Activated naive CD4-positive, alpha-beta T cell treated with Interleukin-2 at 50 U/mL for 16 hours (primary cell): Measurements from ENCODE around the gene DNASE1L2.
"Not testable (repeated sequence)": the region's sequence is repeated elsewhere in the genome, so short reads cannot be mapped to it uniquely, and the experiment has no call there.

Experiments used
- DNase-seq: peaks from one replicate; pipeline ENCODE4 v3.0.0-alpha.2; 2020

The DNASE1L2 gene, protein sequence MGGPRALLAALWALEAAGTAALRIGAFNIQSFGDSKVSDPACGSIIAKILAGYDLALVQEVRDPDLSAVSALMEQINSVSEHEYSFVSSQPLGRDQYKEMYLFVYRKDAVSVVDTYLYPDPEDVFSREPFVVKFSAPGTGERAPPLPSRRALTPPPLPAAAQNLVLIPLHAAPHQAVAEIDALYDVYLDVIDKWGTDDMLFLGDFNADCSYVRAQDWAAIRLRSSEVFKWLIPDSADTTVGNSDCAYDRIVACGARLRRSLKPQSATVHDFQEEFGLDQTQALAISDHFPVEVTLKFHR

DNA sequence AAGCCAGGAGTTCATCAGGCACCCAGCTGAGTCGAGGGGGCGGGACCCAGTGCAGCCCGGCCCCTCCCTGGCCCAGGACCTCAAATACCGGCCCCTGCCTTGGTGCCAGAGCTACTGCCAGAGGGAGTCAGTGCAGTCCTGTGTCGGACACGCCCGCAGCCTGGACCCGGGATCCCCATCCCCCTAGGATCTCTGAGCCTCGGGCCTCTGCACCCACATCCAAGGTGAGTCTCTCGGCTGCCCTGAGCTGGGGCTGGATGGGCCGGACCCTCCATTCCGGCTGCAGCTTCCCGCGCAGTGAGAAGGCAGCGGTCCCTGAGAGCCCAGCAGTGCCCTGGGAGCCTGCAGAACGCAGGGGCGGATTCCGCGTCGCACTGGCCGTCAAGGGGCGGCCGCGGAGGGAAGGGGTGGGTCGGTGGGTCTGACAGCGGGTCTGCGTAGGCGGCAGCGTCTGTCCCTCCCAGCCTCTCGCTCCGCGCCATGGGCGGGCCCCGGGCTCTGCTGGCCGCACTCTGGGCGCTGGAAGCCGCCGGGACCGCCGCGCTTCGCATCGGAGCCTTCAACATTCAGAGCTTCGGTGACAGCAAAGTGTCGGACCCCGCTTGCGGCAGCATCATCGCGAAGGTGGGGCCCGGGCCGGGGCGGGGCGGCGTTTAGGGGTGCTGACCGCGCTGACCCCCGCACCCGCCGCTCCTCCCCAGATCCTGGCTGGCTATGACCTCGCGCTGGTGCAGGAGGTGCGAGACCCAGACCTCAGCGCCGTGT is at the start of gene DNASE1L2:
DNASE1L2 (plus strand) TSS at position 108 of the 765 bp plus-strand sequence; CDS start at position 481, 373 bp downstream.
- no peak for DNase-seq

GRCh38 chr16:2186505-2186904 is 49.7 kb upstream of the DNASE1L2 start:
- no peak for DNase-seq

GRCh38 chr16:2187212-2187611 is 49.0 kb upstream of the DNASE1L2 start:
- DNase-seq = no peak

DNA sequence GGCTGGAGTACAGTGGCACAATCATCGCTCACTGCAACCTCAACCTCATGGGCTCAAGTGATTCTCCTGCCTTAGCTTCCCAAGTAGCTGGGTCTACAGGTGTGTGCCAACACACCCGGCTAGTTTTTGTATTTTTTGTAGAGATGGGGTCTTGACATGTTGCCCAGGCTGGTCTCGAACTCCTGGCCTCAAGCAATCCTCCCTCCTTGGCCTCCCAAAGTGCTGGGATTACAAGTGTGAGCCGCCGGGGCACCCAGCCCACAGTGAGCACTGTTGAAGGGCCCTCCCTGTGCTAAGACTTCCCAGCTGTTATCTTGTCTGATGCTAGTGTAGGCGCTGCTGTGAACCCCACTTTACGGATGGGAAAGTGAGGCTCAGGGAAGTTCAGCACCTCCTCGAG is 47.8 kb upstream of the DNASE1L2 start:
- DNase-seq = no peak

DNA sequence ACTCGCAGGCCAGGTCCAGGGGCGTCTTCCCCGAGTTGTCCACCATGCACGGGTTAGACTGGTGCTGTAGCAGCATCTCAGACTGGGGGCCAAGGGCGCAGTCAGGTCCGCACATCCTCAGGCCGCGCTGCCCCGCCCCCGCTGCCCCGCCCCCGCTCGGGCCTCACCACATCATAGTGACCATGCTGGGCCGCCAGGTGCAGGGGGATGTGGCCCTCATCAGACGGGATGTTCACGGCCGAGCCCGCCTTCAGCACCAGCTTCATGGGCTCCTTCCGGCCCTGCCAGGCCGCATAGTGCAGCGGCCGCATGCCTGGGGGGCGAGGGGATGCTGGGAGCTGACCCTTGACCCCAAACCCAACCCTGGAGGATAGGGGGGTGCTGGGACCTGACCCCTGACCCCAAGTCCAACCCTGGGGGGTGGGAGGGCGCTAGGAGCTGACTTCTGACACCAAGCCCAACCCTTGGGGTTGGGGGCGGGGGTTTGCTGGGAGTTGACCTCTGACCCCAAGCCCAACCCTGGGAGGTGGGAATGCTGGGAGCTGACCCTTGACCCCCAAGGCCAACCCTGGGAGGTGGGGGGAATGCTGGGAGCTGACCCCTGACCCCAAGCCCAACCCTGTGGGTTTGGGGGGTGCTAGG is 46.9 kb upstream of the DNASE1L2 start:
- DNase-seq = no peak

- no peak for DNase-seq
These were observed 46.1 kb upstream of the DNASE1L2 start for GRCh38 chr16:2190002-2190658.

- no peak for DNase-seq
These were observed 45.4 kb upstream of the DNASE1L2 start for GRCh38 chr16:2190659-2191445.

GRCh38 chr16:2191446-2191706 is 44.9 kb upstream of the DNASE1L2 start:
- DNase-seq = no peak

- no peak for DNase-seq
These were observed 41.9 kb upstream of the DNASE1L2 start for GRCh38 chr16:2194166-2194834.

- DNase-seq = peak; percentile 52
These were observed 41.4 kb upstream of the DNASE1L2 start for GRCh38 chr16:2194852-2195321.

DNA sequence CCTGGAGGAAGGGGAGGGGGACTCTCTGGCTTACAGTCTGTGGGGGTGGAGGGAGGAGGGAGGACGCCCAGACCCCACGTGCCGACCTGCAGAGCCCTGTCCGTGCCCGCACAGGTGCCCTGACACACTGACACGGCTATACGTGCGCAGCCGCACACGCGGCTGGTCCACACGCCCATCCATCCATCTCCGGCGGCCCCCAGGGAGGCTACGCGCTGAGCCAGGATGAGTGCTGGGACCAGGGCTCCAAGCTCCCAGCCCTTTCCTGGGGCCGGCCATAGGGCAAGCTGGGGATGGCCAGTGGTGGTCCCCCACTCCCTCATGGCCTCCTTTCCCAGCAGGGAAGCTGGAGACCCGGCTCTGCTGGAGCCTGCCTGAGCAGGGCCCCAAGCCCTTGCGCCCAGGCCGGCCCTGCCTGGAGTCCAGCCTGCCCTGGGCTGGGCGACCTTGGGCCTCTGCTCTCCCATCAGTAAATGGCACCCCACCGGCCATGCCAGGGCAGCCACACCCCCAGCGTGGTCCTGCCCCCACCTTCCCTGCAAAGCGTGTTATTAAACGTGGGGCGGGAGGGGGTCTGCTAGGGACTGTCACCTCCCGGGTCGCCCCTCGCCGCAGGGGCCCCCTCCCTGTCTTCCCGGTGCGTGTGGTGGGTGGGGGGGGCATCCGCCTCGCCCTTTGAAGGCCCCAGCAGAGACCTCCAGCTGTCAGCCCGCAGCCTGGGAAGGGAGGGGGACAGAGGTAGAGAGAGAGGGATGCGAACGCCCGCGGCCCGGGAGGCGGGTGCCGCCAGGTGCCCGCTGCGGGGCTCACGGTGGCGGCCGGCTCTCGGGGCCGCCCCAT is 40.7 kb upstream of the DNASE1L2 start:
- no peak for DNase-seq

- no peak for DNase-seq
These were observed 39.9 kb upstream of the DNASE1L2 start, which contains the start of gene CASKIN1 for GRCh38 chr16:2196162-2196980. Gene CASKIN1 (minus strand): TSS chr16:2196605. CDS start chr16:2196432, 173 bp downstream.

DNA sequence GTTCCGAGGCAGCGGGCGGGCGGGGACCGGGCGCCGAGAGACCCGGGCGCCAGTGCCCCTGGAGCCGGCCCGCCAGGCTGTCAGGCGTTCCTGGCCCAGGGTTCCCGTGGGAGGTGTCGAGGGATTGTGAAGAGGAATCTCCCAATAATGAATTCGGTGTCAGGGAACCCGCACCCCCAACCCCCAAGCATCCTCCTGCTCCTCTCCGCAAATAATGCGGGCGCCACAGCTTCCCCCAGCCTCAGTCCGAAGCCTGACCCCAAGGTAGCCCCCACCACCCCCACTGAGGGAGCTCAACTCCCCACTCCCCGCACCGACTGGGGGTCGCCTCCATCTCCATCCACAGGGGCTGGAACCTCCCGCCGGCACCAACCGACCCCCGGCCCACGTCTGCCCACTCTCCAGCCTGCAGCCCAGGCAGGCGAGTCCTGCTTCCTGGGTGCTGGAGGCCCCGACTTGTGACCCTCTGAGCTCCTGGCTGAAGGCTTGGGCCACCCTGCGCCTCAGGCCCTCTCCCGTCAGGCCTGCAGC is 39.2 kb upstream of the DNASE1L2 start:
- DNase-seq = no peak

DNA sequence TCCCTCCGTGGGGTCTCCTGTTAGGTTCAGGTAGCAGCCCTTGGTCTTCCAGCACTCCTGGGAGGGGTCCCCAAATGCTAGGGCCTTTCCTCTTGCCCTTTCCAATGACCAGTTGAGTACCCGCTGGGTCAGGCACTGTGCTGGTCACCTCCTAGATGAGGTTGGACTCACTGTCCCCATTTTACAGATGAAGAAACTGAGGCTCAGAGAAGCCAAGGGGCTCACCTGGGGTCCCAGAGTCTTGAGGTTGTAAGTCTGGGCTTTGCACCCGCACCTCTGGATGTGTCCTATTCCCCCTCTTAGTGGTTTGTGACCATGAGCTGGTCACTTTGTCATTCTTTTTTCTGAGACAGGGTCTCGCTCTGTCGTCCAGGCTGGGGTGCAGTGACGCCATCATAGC is 38.5 kb upstream of the DNASE1L2 start:
- no peak for DNase-seq

DNA sequence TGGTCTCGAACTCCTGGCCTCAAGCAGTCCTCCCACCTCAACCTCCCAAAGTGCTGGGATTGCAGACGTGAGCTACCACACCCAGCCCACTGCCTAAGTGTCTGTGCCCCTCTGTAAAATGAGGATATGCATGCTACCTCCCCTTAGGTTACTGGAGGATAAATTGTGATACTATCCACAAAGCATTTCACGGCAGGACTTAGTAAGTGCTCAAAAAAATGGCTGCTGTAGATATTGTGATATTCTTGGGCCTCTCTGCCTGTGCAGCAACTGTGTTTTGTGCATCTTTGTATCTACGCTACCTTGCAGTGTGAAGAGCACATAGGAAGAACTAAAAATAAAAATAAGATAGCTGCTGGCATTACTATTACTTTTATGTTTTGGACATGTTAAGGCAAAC is 38.0 kb upstream of the DNASE1L2 start:
- DNase-seq = no peak

- DNase-seq = no peak
These were observed 37.1 kb upstream of the DNASE1L2 start for GRCh38 chr16:2199095-2199494.

GRCh38 chr16:2199621-2200139 is 36.6 kb upstream of the DNASE1L2 start:
- no peak for DNase-seq

- DNase-seq = no peak
These were observed 35.9 kb upstream of the DNASE1L2 start for GRCh38 chr16:2200313-2200712.

GRCh38 chr16:2203119-2203688 is 33.0 kb upstream of the DNASE1L2 start:
- not testable (repeated sequence) for DNase-seq
